Mesendoderm (in vitro differentiated cells): ENCODE data around the gene ITPR2.
"Not testable (repeated sequence)": the region's sequence is repeated elsewhere in the genome, so short reads cannot be mapped to it uniquely, and the experiment has no call there.

ENCODE experiments used
- DNase-seq: peaks from one replicate; pipeline ENCODE4 v3.0.0; 2013
- H2AK5ac ChIP-seq: 2 replicates; pipeline ENCODE4 v1.6.1; 2013; ENCODE audit warnings: low read length, inconsistent platforms
- H2BK120ac ChIP-seq: 2 replicates; pipeline ENCODE4 v1.6.1; 2013; ENCODE audit warnings: low read depth, mild to moderate bottlenecking, low read length, moderate library complexity, mixed read lengths
- H2BK15ac ChIP-seq: replicated peaks from 2 replicates; pipeline ENCODE4 v1.6.1; 2013; ENCODE audit warnings: low read depth, mild to moderate bottlenecking, moderate library complexity
- H2BK5ac ChIP-seq: 2 replicates; pipeline ENCODE4 v1.6.1; 2013; ENCODE audit warnings: low read length, inconsistent platforms
- H3K18ac ChIP-seq: 2 replicates; pipeline ENCODE4 v1.6.1; 2013; ENCODE audit warnings: mild to moderate bottlenecking, low read length, mixed read lengths
- H3K23ac ChIP-seq: one replicate; pipeline ENCODE4 v1.6.1; 2013; ENCODE audit warnings: low read length
- H3K27ac ChIP-seq: 2 replicates; pipeline ENCODE4 v1.5.1; 2013; ENCODE audit warnings: low read depth, mild to moderate bottlenecking, inconsistent platforms, low read length, moderate library complexity
- H3K27me3 ChIP-seq: 2 replicates; pipeline ENCODE4 v1.6.1; 2013; ENCODE audit warnings: low read length, control low read depth, mild to moderate bottlenecking, inconsistent platforms; ENCODE audit not compliant: insufficient read depth, poor library complexity
- H3K36me3 ChIP-seq: 2 replicates; pipeline ENCODE4 v1.6.1; 2013; ENCODE audit warnings: low read length, inconsistent platforms; ENCODE audit not compliant: control insufficient read depth, insufficient read depth
- H3K4ac ChIP-seq: one replicate; pipeline ENCODE4 v1.6.1; 2013; ENCODE audit warnings: low read depth, mild to moderate bottlenecking, low read length, moderate library complexity
- H3K4me1 ChIP-seq: 2 replicates; pipeline ENCODE4 v1.6.1; 2013; ENCODE audit warnings: low read depth, low read length, inconsistent platforms; ENCODE audit not compliant: control insufficient read depth
- H3K4me2 ChIP-seq: 2 replicates; pipeline ENCODE4 v1.6.1; 2013; ENCODE audit warnings: low read length
- H3K4me3 ChIP-seq: 2 replicates; pipeline ENCODE4 v1.5.1; 2013; ENCODE audit warnings: mild to moderate bottlenecking, low read length
- H3K56ac ChIP-seq: one replicate; pipeline ENCODE4 v1.6.1; 2013; ENCODE audit warnings: low read length
- H3K79me1 ChIP-seq: 2 replicates; pipeline ENCODE4 v1.6.1; 2013; ENCODE audit warnings: low read length, inconsistent platforms
- H3K79me2 ChIP-seq: 2 replicates; pipeline ENCODE4 v1.6.1; 2013; ENCODE audit warnings: mild to moderate bottlenecking, low read length; ENCODE audit not compliant: control insufficient read depth, insufficient read depth
- H3K9ac ChIP-seq: 2 replicates; pipeline ENCODE4 v1.6.1; 2013; ENCODE audit warnings: low read length, inconsistent platforms
- H4K5ac ChIP-seq: one replicate; pipeline ENCODE4 v1.6.1; 2013; ENCODE audit warnings: low read length
- H4K8ac ChIP-seq: one replicate; pipeline ENCODE4 v1.6.1; 2013; ENCODE audit warnings: low read depth, mild to moderate bottlenecking, control low read depth, low read length, moderate library complexity
- whole genome bisulfite sequencing: extraction: QIAGEN DNeasy Blood & Tissue Kit; methylation state at CpG from one replicate; pipeline ENCODE4 v1.1.7; 2013; ENCODE audit warnings: low lambda C conversion rate, missing lambda C conversion rate; ENCODE audit not compliant: insufficient coverage; ENCODE audit errors: extremely low coverage; 5-methylcytosine and 5-hydroxymethylcytosine counted together

ITPR2 gene

DNA sequence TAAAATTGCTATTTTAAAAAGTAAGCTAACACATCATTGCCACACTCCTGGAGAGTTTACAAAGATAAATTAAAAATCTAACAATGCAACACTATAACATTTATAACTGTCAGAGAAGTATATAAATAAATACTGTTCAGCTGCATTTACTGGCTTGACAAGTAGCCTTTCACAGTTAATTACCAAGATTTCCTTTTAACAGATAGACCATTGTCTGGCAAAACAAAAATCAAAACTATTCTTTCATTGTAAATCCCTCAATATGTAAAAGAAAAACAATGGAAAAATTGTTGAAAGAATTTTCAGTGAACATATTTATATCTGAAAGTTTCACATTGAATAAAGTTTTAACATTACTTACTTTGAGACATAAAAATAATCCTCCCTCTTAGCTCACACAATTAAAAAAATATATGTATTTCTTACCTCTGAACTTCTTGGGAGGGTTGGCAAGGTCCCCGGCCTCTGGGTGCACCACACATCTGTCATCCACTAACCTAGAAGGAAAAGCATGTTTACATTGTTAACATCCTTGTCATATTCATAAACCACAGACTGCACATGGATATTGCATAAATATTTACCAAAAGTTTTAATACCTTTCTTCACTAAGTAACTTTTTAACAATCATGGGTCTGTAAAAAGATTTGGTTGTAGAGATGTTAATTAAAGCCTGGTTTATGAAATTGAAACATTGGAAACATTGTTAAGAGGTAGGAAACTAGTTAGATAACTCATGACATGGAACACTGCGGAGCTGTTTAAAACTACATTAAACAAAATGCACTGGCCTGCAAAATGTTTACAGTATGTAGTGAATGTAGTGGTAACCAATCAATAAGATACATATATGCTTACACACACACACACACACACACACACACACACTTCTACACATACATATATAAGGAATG, 43.0 kb downstream of the ITPR2 start:
- H4K5ac ChIP-seq = no peak overlapping the region
- no peak overlapping the region for H2BK15ac ChIP-seq
- no peak overlapping the region for H2BK5ac ChIP-seq
- H3K27me3 ChIP-seq = no peaks in the 10 kb centered on the region
- H3K27ac ChIP-seq = no peak overlapping the region
- whole genome bisulfite sequencing = no CpG with 5 or more reads among the region's 2 CpGs
- H3K18ac ChIP-seq = no peak overlapping the region
- no peak overlapping the region for H3K4ac ChIP-seq
- no peak overlapping the region for H3K9ac ChIP-seq
- H3K23ac ChIP-seq = no peak overlapping the region
- no peaks in the 10 kb centered on the region for H3K79me1 ChIP-seq
- H3K36me3 ChIP-seq = no peaks in the 10 kb centered on the region
- DNase-seq = no peak
- no peak overlapping the region for H4K8ac ChIP-seq
- no peaks in the 10 kb centered on the region for H3K79me2 ChIP-seq
- H3K4me2 ChIP-seq = no peak overlapping the region
- H3K56ac ChIP-seq = no peak overlapping the region
- no peak overlapping the region for H2AK5ac ChIP-seq
- H2BK120ac ChIP-seq = no peak overlapping the region
- no peaks in the 10 kb centered on the region for H3K4me1 ChIP-seq
- no peak overlapping the region for H3K4me3 ChIP-seq

DNA sequence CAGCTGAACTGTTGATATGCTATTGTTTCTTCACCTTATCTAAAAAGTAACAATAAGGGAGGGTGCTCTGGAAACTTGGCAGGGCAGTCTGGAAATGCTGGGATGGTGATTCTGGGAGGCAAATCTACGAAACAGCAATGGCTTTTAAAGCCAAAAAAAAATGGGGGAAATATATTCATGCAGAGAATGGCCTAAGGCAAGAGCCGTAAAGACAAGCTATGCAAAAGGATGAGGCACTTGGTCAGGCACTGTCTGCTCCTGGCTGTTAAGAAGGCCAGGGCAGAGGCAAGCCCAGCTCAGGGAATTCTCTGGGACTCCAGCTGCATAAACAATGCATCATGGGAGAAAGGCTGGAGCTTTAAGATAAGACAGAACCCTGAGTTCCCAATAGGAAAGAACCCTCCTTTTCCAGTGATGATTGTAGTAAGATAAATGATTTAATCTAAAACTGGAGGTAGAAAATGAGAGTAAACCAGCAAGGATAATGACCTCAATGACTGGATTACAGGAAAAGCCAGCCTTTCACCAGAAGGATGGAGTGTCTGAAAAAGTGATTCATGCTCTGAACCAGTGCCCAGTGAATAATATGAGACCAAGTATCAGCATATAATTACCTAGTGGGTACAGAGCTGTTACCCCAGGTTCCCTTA, 46.0 kb downstream of the ITPR2 start:
- H4K5ac ChIP-seq = no peak overlapping the region
- no peak overlapping the region for H2AK5ac ChIP-seq
- H3K4me2 ChIP-seq = no peak overlapping the region
- no CpG with 5 or more reads among the region's 2 CpGs for WGBS
- no peak overlapping the region for H4K8ac ChIP-seq
- H3K4me1 ChIP-seq = no peaks in the 10 kb centered on the region
- DNase-seq = peak; percentile 39
- no peak overlapping the region for H3K23ac ChIP-seq
- no peaks in the 10 kb centered on the region for H3K27me3 ChIP-seq
- H2BK5ac ChIP-seq = no peak overlapping the region
- H3K56ac ChIP-seq = no peak overlapping the region
- H3K79me1 ChIP-seq = no peaks in the 10 kb centered on the region
- no peaks in the 10 kb centered on the region for H3K79me2 ChIP-seq
- no peak overlapping the region for H3K27ac ChIP-seq
- H3K9ac ChIP-seq = no peak overlapping the region
- no peaks in the 10 kb centered on the region for H3K36me3 ChIP-seq
- no peak overlapping the region for H3K4me3 ChIP-seq
- no peak overlapping the region for H3K18ac ChIP-seq
- H3K4ac ChIP-seq = no peak overlapping the region
- no peak overlapping the region for H2BK15ac ChIP-seq
- no peak overlapping the region for H2BK120ac ChIP-seq

DNA sequence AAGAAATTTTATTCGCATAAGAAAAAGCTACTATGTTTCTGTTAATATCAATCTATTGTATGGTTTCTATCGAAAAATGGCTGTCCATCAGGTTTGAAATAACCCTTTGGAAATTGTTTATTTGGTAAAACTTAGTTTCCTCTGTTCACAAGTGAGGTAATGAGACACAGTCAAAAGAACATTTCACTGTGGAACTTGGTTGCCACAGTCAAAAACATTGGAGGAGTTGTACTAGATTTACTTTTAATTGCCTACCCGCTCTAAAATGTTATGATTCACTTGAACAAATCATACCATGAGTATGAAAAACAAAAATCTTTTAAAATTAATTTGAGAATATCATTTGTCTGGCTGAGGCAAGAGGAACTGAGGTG, 46.5 kb downstream of the ITPR2 start:
- Histone ChIP-seq H3K9ac (no peak overlapping the region), H3K23ac (no peak overlapping the region), H3K4me3 (no peak overlapping the region), H3K79me2 (no peaks in the 10 kb centered on the region), H3K56ac (no peak overlapping the region), H3K4me2 (no peak overlapping the region), H3K4ac (no peak overlapping the region), H3K4me1 (no peaks in the 10 kb centered on the region), H2AK5ac (no peak overlapping the region), H2BK15ac (no peak overlapping the region), H3K36me3 (no peaks in the 10 kb centered on the region), H4K5ac (no peak overlapping the region), H4K8ac (no peak overlapping the region), H2BK5ac (no peak overlapping the region), H3K27me3 (no peaks in the 10 kb centered on the region), H3K27ac (no peak overlapping the region), H3K18ac (no peak overlapping the region), H2BK120ac (no peak overlapping the region), H3K79me1 (no peaks in the 10 kb centered on the region)
- WGBS = no CpG with 5 or more reads among the region's 3 CpGs
- DNase-seq = no peak

DNA sequence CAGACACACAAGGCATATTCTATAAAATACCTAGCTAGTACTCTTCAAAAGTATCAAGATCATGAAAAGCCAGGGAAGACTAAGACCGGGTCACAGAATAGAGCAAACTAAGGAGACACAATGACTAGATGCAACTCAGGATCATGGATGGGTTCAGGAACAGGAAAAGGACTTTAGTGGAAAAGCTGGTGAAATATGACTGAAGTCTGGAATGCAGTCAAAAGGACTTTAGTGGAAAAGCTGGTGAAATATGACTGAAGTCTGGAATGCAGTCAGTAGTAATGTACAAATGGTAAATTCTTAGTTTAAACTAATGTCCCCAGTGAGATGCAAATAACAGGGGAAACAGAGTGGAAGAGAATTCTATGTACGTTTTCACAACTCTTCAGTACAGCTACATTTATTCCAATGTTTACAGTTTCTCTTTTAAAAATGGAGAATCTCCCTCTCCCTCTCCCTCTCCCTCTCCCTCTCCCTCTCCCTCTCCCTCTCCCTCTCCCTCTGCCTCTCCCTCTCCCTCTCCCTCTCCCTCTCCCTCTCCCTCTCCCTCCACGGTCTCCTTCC, 49.1 kb downstream of the ITPR2 start:
- H3K4ac ChIP-seq, H3K9ac ChIP-seq, H4K8ac ChIP-seq, H3K4me2 ChIP-seq, H2BK120ac ChIP-seq, DNase-seq, H3K79me2 ChIP-seq, H3K27me3 ChIP-seq, H2BK5ac ChIP-seq, H2AK5ac ChIP-seq, H3K4me1 ChIP-seq, H3K18ac ChIP-seq, H3K36me3 ChIP-seq, H4K5ac ChIP-seq, H3K56ac ChIP-seq, H3K27ac ChIP-seq, H3K4me3 ChIP-seq, H3K23ac ChIP-seq, H3K79me1 ChIP-seq, H2BK15ac ChIP-seq: not testable (repeated sequence)
- WGBS = no CpG with 5 or more reads among the region's 3 CpGs

DNA sequence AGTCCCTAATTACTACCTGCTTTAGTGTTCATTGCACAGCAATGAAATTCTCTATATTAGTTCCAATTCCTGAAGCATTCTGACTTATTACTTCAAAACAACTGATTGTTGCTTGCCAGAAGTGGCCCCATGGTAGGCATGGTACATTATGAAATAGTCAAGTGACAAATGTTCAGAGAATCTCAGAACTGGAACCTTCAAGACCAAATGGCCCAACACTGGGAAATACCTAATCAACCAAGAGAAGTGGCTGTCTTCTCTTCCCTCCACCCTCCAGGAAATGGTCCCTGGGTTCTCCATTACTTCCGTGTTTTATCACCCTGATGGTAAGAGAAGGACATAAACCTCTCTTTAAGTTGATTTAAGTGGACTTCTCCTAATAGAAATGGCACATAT, 49.9 kb downstream of the ITPR2 start:
- Histone ChIP-seq H3K36me3 (no peaks in the 10 kb centered on the region), H3K56ac (no peak overlapping the region), H3K4me3 (no peak overlapping the region), H3K79me2 (no peaks in the 10 kb centered on the region), H3K4me1 (no peaks in the 10 kb centered on the region), H3K9ac (no peak overlapping the region), H3K27me3 (no peaks in the 10 kb centered on the region), H2BK120ac (no peak overlapping the region), H3K18ac (no peak overlapping the region), H4K5ac (no peak overlapping the region), H3K23ac (no peak overlapping the region), H2BK5ac (no peak overlapping the region), H3K79me1 (no peaks in the 10 kb centered on the region), H4K8ac (no peak overlapping the region), H2BK15ac (no peak overlapping the region), H2AK5ac (no peak overlapping the region), H3K4ac (no peak overlapping the region), H3K27ac (no peak overlapping the region), H3K4me2 (no peak overlapping the region)
- WGBS = no CpG with 5 or more reads among the region's 1 CpG
- no peak for DNase-seq
